GM19043 (cell line): Measurements from ENCODE around the gene SIRPG.
"Not testable (repeated sequence)": the region's sequence is repeated elsewhere in the genome, so short reads cannot be mapped to it uniquely, and the experiment has no call there.

Experiments
- ATAC-seq: cut with Tn5 transposase; IDR thresholded peaks from one replicate; pipeline ENCODE4 v1.9.1; 2021; ENCODE audit warnings: low read depth; ENCODE audit not compliant: unreplicated experiment

SIRPG gene

GRCh38 chr20:1672728-1673127 is 15.1 kb upstream of the SIRPG start:
- no peak for ATAC-seq

- ATAC-seq: no peak
Observed at GRCh38 chr20:1671891-1672669, 14.5 kb upstream of the SIRPG start.

GRCh38 chr20:1669304-1669703 is 11.7 kb upstream of the SIRPG start:
- ATAC-seq: no peak

GRCh38 chr20:1667502-1668085 is 10.0 kb upstream of the SIRPG start:
- no peak for ATAC-seq

- ATAC-seq: no peak
Observed at GRCh38 chr20:1666802-1667201, 9.2 kb upstream of the SIRPG start.

GRCh38 chr20:1665345-1665744 is 7.8 kb upstream of the SIRPG start:
- ATAC-seq: no peak

- ATAC-seq: no peak
Observed at GRCh38 chr20:1664911-1665310, 7.3 kb upstream of the SIRPG start.

GRCh38 chr20:1663917-1664316 is 6.3 kb upstream of the SIRPG start:
- ATAC-seq: no peak

- no peak for ATAC-seq
Observed at GRCh38 chr20:1661542-1662299, 4.1 kb upstream of the SIRPG start.

GRCh38 chr20:1660246-1660645 is 2.7 kb upstream of the SIRPG start:
- no peak for ATAC-seq

- no peak for ATAC-seq
Observed at GRCh38 chr20:1656844-1657243, 735 bp downstream of the SIRPG start.

GRCh38 chr20:1654996-1655395 is 2.6 kb downstream of the SIRPG start:
- no peak for ATAC-seq

GRCh38 chr20:1652960-1653359 is 4.6 kb downstream of the SIRPG start:
- no peak for ATAC-seq

- no peak for ATAC-seq
Observed at GRCh38 chr20:1652104-1652503, 5.5 kb downstream of the SIRPG start.

- no peak for ATAC-seq
Observed at GRCh38 chr20:1651268-1652058, 6.1 kb downstream of the SIRPG start.

- no peak for ATAC-seq
Observed at GRCh38 chr20:1648101-1648500, 9.5 kb downstream of the SIRPG start.

GRCh38 chr20:1646975-1647431 is 10.6 kb downstream of the SIRPG start:
- ATAC-seq: no peak

GRCh38 chr20:1644101-1644962 is 13.2 kb downstream of the SIRPG start:
- ATAC-seq: no peak

- ATAC-seq: not testable (repeated sequence)
Observed at GRCh38 chr20:1638643-1639042, 18.9 kb downstream of the SIRPG start.

GRCh38 chr20:1637755-1638154 is 19.8 kb downstream of the SIRPG start:
- no peak for ATAC-seq
